GM23248 (cell line): Measurements from ENCODE around the gene PHF8.

Experiments used
- EZH2 ChIP-seq: fragments of 200-600 bp; sonication (generic); IDR thresholded peaks from 2 replicates; pipeline ENCODE4 v1.6.1; 2018; ENCODE audit warnings: antibody characterized with exemption, mild to moderate bottlenecking; ENCODE audit not compliant: insufficient read depth, poor library complexity, severe bottlenecking
- EZH2phosphoT487 ChIP-seq: fragments of 200-600 bp; sonication (generic); IDR thresholded peaks from 2 replicates; pipeline ENCODE4 v1.6.1; 2018; ENCODE audit warnings: antibody characterized with exemption, moderate library complexity, mild to moderate bottlenecking, low read depth; ENCODE audit not compliant: insufficient read depth

GRCh38 chrX:54042609-54043021 is 1.7 kb downstream of the PHF8 start:
- TF ChIP-seq EZH2 (no peak), EZH2phosphoT487 (no peak)
